Uterus (tissue), 4 donors: ENCODE measurements around the gene WNK3. TPM values are rescaled to one million over a fixed set of nuclear protein-coding genes. Genes with fewer than 3 reads are reported as not detected.
A peak's percentile ranks its signal among the peaks of the same experiment; 100 is the strongest.
"Not testable (repeated sequence)": the region's sequence is repeated elsewhere in the genome, so short reads cannot be mapped to it uniquely, and the experiment has no call there.

Source experiments
- DNase-seq, 2 donors: peaks; one replicate each; pipeline ENCODE4 v3.0.0-alpha.2; 2019 to 2020
- H3K27ac ChIP-seq, 2 donors: fragments of 200-600 bp; sonication (generic); 1 replicate in 1 of 2; 2 replicates in 1 of 2; pipeline ENCODE4 v1.5.1; 2016 to 2018
- H3K27me3 ChIP-seq, 2 donors: fragments of 200-600 bp; sonication (generic); one replicate each; pipeline ENCODE4 v1.5.1; 2018 to 2019; ENCODE audit warnings: control low read depth in 1 of 2
- H3K36me3 ChIP-seq, 2 donors: fragments of 200-600 bp; sonication (generic); one replicate each; pipeline ENCODE4 v1.5.1; 2019; ENCODE audit warnings: control low read depth in 1 of 2
- H3K4me1 ChIP-seq, 2 donors: fragments of 200-600 bp; sonication (generic); one replicate each; pipeline ENCODE4 v1.5.1; 2018 to 2019; ENCODE audit warnings: control low read depth in 1 of 2
- H3K4me3 ChIP-seq, 2 donors: fragments of 200-600 bp; sonication (generic); 1 replicate in 1 of 2; 2 replicates in 1 of 2; pipeline ENCODE4 v1.5.1; 2018 to 2019; ENCODE audit warnings: mild to moderate bottlenecking in 1 of 2
- H3K9me3 ChIP-seq, 2 donors: fragments of 200-600 bp; sonication (generic); one replicate each; pipeline ENCODE4 v1.5.1; 2019; ENCODE audit warnings: control low read depth in 1 of 2
- CTCF ChIP-seq, 4 experiments: fragments of 200-600 bp in 2 of 4; fragments of 450-650 bp in 2 of 4; sonication (generic) in 2 of 4; IDR thresholded peaks; one replicate each; pipeline ENCODE4 v1.5.1; 2016 to 2019; ENCODE audit warnings: antibody characterized with exemption in 4 of 4, mild to moderate bottlenecking in 2 of 4, moderate library complexity in 1 of 4
- POLR2A ChIP-seq, 2 donors: fragments of 450-650 bp; IDR thresholded peaks; one replicate each; pipeline ENCODE4 v1.6.1; 2016; ENCODE audit warnings: antibody characterized with exemption in 2 of 2, mild to moderate bottlenecking in 1 of 2, moderate library complexity in 1 of 2
- intact Hi-C: fragments of 100-400 bp; cut with DNase I; formaldehyde crosslinking; loops from one replicate; pipeline ENCODE4 v1.15.1; 2023; ENCODE audit warnings: low total_unique reads
- total RNA-seq, 4 donors: library from RNA; depleted of rRNA in 3 of 4; stranded (reverse); fragments of >200 nt in 3 of 4; gene quantifications; one replicate each; pipeline versions ENCODE4 v1.1.0 to v1.2.4, GENCODE V29; 2014 to 2023
- donor health status: DM: yes; HTN: yes; CAD: no.

WNK3 gene
- total RNA-seq, 4 donors from 2014 or later, result 1.5 to 10.9 (median 4.0) TPM

- no peaks in the 10 kb centered on the region for H3K4me1 ChIP-seq
- H3K36me3 ChIP-seq, result no peaks in the 10 kb centered on the region
- H3K4me3 ChIP-seq, result no peak overlapping the region
- intact Hi-C loops, result no loop called here
- DNase-seq, result no peak
- TF ChIP-seq POLR2A (IDR thresholded peaks at IDR 0.05) (no peak), CTCF (IDR thresholded peaks at IDR 0.05) (no peak)
- no peaks in the 10 kb centered on the region for H3K9me3 ChIP-seq
- H3K27ac ChIP-seq, result no peak overlapping the region
- H3K27me3 ChIP-seq, result no peaks in the 10 kb centered on the region
These were observed 1.6 kb upstream of the WNK3 start for GRCh38 chrX:54359408-54359807.

DNA sequence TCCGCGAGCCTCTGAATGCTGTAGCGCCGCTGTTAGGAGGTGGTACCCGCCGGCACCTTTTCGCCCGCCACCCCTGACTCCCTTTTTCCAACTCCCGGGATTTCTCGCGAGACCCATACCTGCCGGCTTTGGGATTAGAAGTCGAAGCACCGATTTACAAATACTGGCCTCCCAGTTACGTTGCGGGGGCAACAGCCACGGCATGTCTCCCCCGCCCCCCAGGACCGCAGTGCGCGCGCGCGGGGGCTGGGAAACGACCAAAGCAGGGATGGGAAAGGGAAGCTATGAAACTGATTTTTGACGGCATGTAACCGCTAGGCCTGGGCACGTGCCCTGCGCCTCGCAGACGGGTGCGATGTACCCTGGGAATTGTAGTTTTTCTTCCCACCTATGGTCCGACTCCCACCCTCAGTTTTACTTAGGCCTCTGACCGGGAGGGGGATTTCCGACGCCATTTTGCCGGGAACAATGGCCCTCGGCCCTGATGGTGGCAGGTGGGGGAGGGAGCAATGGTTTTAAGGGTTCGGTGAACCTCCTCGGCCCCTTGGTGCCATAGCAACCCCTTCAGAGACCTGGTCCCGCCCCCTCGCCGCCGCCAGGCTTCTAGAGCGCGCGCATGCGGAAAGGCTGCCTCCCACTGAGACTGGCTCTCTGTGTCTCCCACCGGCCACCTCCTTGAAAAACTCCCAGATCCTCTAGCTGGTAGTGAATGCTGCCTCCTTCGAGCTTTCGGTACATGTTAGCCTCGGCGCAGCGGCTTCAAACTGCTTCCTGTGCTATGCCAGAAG lies 772 bp upstream of the WNK3 start:
- Histone ChIP-seq H3K27ac (peak overlapping the region; percentile 69 to 84), H3K4me1 (no peaks in the 10 kb centered on the region), H3K36me3 (no peaks in the 10 kb centered on the region), H3K9me3 (no peaks in the 10 kb centered on the region), H3K27me3 (no peaks in the 10 kb centered on the region), H3K4me3 (peak overlapping the region; percentile 41 to 43)
- intact Hi-C loops, result no loop called here
- no peak for TF ChIP-seq POLR2A (IDR thresholded peaks at IDR 0.05)
- TF ChIP-seq CTCF (IDR thresholded peaks at IDR 0.05), result no peak
- DNase-seq, result peak; percentile 34 to 49

- intact Hi-C loops, result no loop called here
- no peaks in the 10 kb centered on the region for H3K27me3 ChIP-seq
- no peaks in the 10 kb centered on the region for H3K4me1 ChIP-seq
- TF ChIP-seq POLR2A (IDR thresholded peaks at IDR 0.05), result no peak
- no peak for TF ChIP-seq CTCF (IDR thresholded peaks at IDR 0.05)
- H3K4me3 ChIP-seq, result no peak overlapping the region
- H3K27ac ChIP-seq, result no peak overlapping the region
- no peak for DNase-seq
- H3K36me3 ChIP-seq, result no peaks in the 10 kb centered on the region
- H3K9me3 ChIP-seq, result peaks cover 0 to 5% of the 10 kb centered on the region in 2 donors
These were observed 5.2 kb downstream of the WNK3 start for GRCh38 chrX:54352677-54353076.

- H3K4me3 ChIP-seq, H3K4me1 ChIP-seq, DNase-seq, H3K27ac ChIP-seq, H3K27me3 ChIP-seq, intact Hi-C loops, H3K36me3 ChIP-seq, H3K9me3 ChIP-seq: not testable (repeated sequence)
These were observed 20.5 kb downstream of the WNK3 start for GRCh38 chrX:54337383-54337782.

GRCh38 chrX:54325077-54325476 lies 32.8 kb downstream of the WNK3 start:
- H3K27me3 ChIP-seq, result no peaks in the 10 kb centered on the region
- DNase-seq, result no peak
- no peak overlapping the region for H3K27ac ChIP-seq
- TF ChIP-seq POLR2A (IDR thresholded peaks at IDR 0.05), result no peak
- no peak for TF ChIP-seq CTCF (IDR thresholded peaks at IDR 0.05)
- H3K4me1 ChIP-seq, result no peaks in the 10 kb centered on the region
- H3K9me3 ChIP-seq, result no peaks in the 10 kb centered on the region
- intact Hi-C loops, result no loop called here
- no peaks in the 10 kb centered on the region for H3K36me3 ChIP-seq
- H3K4me3 ChIP-seq, result no peak overlapping the region
